Colon (tissue), 2 donors: ENCODE data around the gene SLC2A4RG.
"Not testable (repeated sequence)": the region's sequence is repeated elsewhere in the genome, so short reads cannot be mapped to it uniquely, and the experiment has no call there.

Source experiments
- FAIRE-seq: peaks from 2 replicates; lab custom pipeline; 2012; peaks lifted over from hg19 to GRCh38; lab: Jason Lieb, UNC
- donor health status: control.
- donor health status: control.

The SLC2A4RG gene

DNA sequence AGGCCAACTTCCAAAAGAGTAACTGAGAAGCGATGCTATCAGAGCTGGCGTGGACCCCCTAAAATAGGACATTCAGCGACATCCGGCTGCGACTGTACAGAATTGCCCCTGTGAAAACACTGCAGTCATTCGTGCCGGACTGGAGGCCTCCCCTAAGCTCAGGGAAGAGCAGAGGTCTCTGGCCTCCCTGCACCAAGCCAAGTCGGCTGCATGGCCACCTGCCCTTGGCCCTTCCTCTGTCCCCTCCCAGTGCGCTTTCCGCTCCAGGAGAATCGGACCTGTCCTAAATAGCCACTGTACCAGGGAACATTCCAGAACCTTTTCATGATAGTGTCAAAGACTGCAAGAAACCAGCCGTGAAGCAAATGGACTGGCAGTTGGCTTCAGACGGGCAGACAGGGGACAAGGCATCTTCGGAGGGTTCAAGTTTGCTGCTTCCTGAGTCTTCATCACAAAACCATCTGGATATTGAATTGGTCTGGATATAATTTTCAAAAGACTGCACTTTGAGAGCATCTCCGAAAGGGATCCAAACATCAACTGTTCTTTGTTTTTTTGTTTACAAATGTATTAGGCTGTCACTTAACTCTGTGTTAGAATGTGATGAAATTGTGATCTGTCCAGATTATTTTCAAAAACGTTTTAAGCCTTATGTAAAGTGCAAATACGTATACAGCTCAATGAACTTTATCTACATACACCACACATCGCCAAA is 16.5 kb downstream of the SLC2A4RG start:
- no peak for FAIRE-seq

- no peak for FAIRE-seq
These were observed 17.0 kb downstream of the SLC2A4RG start for GRCh38 chr20:63756648-63756991.

GRCh38 chr20:63758152-63758551 is 18.6 kb downstream of the SLC2A4RG start:
- FAIRE-seq: no peak

- no peak for FAIRE-seq
These were observed 19.9 kb downstream of the SLC2A4RG start for GRCh38 chr20:63759377-63759901.

DNA sequence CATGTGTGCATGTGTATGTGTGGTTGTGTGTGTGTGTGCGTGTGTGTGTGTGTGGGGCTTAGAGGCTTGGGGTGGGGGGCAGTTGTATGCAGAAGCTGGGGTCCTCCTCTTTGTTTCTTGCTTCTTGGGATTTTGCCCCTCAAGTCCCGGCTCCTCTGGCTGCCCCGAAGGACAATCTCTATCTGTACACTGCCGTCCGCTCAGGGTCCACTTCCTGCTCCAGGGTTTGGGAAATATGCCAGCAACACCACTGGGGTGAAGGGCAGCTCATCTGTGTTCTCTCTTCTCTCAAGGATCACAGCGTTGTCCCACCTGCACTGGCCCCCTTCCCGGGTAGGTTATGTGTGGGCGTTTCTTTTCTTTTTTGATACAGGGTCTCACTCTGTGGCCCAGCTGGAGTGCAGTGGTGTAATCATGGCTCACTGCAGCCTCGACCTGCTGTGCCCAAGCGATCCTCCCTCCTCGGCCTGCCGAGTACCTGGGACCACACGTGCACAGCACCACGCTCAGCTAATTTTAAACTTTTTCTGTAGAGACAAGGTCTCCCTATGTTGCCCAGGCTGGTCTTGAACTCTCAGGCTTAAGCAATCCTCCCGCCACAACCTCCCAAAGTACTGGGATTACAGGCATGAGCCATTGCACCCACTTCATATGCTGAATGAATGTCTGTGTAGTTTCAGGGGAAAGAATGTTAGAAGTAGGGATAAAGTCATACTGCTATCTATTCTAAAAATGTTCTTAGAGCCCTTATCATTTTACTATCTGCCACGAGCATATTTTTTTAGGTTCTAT is 25.7 kb downstream of the SLC2A4RG start:
- FAIRE-seq: no peak

DNA sequence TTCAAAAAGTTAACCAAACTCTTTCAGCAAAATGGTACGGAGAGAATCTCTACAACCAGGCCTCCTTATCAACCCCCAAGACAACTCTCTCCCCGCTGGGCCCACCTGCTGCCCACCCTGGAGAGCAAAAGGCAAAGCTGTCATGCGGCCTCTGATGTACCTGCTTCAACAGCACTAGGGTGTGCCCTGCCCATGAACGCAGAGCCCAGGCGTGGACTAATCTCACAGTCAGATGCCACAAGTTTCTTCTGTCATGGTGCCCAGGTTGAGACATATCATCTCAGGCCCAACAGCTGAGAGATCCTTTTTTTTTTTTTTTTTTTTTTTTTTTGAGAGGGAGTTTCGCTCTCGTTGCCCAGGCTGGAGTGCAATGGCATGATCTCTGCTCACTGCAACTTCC is 26.3 kb downstream of the SLC2A4RG start:
- FAIRE-seq: no peak

DNA sequence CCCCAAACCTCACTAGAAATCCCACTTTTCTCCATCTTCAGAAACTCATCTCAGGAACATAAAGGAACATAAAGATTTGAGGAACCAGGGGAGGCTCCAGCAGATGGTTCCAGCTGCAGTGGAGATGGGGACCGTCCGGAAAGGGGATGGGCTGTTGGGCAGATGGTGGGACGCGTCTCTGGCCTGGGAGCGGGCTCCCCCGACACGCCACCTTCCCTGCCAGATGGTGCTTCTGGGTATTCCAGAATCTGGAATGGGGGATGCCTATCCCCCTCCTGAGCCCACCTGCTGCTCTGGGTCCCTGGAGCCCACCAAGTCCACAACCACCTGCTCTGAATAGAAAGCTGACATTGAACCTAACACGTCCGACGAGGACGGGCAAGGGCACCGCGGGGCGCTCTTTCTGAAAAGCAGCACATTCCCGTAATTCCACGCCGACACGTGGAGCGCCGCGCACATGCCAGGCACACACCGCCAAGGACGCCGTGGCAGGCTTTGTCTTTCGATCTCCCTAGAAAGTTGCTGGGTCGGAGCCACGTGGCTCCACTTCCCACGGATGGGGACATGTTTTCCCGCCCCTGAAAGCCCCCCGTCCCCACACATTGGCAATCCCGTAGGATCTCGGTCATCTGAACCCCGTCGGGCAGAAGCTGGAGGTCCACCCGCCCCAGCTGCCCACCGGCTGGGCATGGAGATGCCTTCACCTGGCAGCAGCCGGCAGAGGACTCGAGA is 27.3 kb downstream of the SLC2A4RG start:
- no peak for FAIRE-seq

DNA sequence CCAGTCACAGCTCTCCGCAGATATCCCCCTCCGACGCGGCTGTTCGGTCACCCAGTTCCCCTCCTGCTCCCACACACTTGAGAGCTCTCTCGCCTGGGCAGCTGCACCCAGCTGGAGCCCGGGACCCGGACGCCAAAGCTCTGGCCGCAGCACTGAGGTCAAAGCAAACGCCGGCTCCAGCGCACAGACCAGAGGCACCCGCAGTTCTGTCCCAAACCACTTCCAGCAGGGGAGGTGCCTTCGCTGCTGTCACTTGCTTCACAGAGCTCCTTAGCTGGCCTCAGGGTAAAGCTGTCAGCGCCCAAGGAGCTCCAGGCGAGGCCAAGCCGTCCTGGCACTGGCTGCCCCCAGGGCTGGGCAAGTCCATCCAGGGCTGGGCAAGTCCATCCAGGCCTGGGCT is 27.9 kb downstream of the SLC2A4RG start:
- FAIRE-seq: no peak

GRCh38 chr20:63767886-63768285 is 28.3 kb downstream of the SLC2A4RG start:
- no peak for FAIRE-seq

GRCh38 chr20:63768591-63769515 is 29.3 kb downstream of the SLC2A4RG start:
- no peak for FAIRE-seq

DNA sequence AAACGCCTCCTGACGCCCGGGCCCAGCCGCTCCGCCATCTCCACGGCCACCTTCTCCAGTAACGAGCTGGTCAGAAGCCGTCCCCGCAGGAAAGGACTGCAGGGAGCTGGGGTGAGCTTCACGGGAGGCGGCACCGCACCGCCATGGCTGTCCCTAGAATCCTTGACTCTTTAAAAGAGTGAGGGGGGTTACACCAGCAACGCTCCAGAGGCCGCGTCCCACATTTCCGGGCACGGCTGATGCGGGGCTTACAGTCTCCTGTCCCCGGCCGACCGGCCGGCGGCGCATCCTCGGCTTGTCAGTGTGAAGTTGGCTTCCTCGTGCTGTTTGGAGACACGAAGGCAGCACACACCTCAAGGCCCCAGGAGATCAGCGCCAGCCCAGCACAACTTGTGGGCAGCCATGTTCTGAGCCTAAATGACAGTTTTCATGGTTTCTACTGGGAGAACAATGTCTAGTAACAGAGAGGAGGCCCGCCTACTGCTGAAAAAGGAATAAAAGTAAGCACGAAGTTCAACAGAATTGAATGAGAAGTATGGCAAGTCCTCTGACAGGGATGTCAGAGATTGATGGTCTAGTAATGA is 30.4 kb downstream of the SLC2A4RG start:
- no peak for FAIRE-seq

DNA sequence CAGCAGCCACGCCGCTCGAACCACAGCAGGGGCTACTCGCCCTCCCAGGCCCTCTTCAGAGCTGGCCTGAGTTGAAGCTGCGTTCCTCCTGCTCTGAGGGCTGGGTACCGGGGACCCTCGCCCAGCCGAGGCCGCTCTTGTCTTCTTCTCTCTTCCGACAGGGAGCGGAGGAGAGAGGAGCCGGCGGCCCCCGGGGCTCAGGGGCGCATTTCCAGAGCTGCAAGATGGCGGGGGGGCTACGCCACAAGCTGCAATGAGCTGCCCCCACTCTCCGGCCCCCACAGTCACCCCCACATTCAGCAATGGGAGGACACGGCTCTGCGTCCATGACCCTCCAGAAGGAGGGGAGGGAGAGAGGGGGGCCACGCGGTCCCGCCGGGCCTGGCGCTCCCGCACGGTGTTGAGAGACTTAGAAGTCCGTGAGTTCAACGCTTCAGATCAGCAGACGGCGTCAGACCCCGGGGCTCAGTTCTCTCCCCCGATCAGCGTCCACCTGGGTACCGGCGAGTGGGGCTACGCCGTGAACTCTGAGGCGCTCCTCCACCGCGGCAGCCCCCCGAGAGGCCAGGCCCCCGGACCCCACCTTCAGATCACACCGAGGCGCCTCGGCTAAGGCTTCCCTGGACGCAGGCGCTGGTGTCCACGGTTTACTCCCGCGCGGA is 31.6 kb downstream of the SLC2A4RG start:
- FAIRE-seq: no peak

DNA sequence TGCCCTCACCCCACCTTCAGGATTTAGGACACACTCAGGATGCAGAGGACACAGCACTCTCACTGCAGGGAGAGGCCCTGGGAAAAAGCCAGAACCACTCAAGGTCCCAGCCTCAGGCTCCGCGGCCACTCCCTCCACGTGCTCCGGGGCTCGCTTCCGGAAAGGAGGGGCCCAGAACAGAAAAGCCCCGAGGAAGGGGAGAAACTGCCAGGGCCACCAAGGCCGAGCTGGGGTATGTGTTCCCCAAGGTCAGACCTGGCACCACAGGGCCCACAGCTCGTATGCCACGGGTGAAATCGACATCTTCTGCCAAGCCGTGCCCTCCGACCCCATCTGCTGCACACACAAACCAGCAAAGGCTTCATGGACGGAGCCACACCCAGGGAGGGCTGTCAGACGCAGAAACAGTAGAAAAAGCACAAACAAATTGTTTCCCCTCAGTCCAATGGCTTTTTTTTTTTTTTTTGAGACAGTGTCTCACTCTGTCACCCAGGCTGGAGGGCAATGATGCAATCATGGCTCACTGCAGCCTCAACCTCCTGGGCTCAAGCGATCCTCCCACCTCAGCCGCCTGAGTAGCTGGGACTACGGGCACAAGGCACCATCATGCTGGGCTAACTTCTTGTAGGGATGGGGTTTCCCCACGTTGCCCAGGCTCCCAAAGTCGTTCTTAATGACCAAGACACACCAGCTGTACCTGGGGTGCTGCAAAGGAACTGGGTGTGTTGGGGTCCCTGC is 33.4 kb downstream of the SLC2A4RG start:
- FAIRE-seq: no peak

GRCh38 chr20:63773571-63774241 is 34.1 kb downstream of the SLC2A4RG start:
- no peak for FAIRE-seq

DNA sequence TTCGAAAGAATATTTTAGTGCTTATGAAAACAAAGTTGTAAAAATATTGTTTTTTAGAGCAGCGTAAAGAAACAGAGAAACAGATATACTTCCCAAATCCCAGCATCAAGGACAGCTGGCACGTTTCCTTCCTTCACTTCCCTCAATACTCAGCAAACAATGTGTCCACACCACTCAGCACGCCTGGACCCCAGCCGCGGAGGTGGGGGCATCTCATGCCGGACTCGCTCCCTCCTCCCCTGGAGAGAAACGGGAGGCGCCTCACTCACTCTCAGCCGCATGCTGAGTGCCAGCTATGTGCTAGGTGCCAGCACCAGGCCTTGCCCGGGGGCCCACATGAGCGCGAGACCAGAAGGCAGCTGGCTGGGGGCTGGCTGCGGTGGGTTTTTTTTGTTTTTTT is 34.7 kb downstream of the SLC2A4RG start:
- no peak for FAIRE-seq

DNA sequence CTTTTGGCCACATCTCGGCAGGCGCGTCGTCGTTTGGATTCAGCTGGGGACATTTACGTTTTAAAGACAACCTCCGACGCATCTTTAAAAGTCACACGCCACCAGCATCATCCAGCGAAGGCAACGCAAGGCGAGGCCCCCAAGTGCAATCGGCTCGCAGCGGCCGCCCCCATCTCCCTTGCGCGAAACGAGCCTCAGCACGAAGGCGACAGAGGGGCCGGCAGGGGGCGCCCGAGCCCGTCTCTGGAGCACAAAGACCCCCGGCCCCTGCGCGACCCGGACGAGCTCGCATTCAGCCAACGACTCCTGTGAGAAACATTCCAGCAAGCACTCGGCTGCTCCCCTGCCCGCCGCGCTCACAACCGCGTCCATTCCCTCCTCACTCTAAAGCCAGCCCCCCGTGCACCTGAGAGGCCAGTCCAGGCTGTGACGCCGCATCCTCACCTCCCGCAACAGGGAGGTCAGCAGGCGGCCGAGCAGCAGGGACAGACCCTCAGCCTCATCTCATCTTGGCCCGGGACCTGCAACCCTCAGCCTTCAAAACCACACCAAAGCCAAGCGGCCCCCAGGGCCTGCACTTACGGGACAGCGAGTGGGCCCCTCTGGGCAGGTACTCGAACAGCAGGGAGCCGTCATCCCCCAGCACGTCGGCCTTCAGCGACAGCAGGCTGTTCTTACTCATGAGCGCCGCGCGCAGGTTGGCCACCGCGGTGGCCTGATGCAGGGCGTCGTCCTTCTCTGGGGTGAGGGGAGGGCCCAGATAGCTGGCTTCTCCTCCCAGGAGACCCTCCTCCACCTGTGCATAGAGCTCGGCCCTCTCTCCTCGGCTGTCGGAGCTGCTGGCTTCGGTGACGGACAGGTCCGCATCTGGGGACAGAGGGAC is 35.8 kb downstream of the SLC2A4RG start:
- FAIRE-seq: no peak

- FAIRE-seq: not testable (repeated sequence)
These were observed 37.3 kb downstream of the SLC2A4RG start for GRCh38 chr20:63776875-63777274.

GRCh38 chr20:63777614-63778013 is 38.0 kb downstream of the SLC2A4RG start:
- FAIRE-seq: no peak
